Upper lobe of left lung (tissue), 4 donors: Measurements from ENCODE around the gene SEZ6L2.

ENCODE experiments used
- POLR2A ChIP-seq, 4 donors: fragments of 450-650 bp; IDR thresholded peaks; one replicate each; pipeline ENCODE4 v1.5.1; 2016 to 2017; ENCODE audit warnings: antibody characterized with exemption in 4 of 4, mild to moderate bottlenecking in 2 of 4
- TF ChIP-seq, protein P1 (sequence below), 6 experiments: fragments of 450-650 bp in 4 of 6; fragments of 200-600 bp in 2 of 6; sonication (generic) in 2 of 6; IDR thresholded peaks; one replicate each; pipeline ENCODE4 v1.5.1; 2016 to 2019; ENCODE audit warnings: antibody characterized with exemption in 6 of 6

DNA sequence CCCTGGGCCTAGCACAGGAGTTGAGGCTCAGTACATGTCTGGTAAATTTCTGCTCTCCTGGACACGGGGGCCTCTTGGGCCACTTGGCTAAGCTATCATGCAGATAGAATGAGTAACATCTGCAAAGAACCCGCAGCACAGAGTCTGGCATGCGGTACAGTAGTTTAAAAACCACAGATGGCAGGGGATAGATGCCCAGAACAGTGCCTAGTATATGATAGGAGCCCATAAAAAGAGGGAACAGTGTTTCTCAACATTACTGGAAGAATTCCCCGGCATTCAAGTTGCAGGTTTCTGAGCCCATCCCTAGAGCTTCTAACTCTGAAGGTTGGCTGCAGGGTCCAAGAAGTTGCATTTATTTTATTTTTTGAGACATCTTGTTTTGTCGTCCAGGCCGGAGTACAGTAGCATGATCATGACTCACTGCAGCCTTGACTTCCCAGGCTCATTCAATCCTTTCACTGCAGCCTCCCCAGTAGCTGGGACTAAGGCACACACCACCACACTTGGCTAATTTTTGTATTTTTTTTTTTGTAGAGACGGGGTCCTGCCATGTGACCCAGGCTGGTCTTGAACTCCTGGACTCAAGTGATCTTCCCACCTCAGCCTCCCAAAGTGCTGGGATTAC lies 42.1 kb downstream of the SEZ6L2 start:
- TF ChIP-seq, protein P1, sequence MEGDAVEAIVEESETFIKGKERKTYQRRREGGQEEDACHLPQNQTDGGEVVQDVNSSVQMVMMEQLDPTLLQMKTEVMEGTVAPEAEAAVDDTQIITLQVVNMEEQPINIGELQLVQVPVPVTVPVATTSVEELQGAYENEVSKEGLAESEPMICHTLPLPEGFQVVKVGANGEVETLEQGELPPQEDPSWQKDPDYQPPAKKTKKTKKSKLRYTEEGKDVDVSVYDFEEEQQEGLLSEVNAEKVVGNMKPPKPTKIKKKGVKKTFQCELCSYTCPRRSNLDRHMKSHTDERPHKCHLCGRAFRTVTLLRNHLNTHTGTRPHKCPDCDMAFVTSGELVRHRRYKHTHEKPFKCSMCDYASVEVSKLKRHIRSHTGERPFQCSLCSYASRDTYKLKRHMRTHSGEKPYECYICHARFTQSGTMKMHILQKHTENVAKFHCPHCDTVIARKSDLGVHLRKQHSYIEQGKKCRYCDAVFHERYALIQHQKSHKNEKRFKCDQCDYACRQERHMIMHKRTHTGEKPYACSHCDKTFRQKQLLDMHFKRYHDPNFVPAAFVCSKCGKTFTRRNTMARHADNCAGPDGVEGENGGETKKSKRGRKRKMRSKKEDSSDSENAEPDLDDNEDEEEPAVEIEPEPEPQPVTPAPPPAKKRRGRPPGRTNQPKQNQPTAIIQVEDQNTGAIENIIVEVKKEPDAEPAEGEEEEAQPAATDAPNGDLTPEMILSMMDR (IDR thresholded peaks at IDR 0.05) = no peak
- TF ChIP-seq POLR2A (IDR thresholded peaks at IDR 0.05) = no peak
